Tibial artery (tissue), 4 donors: ENCODE results near the gene NIPA2.

Source experiments
- DNase-seq, 2 donors: peaks; one replicate each; pipeline ENCODE4 v3.0.0-alpha.2; 2019
- H3K27ac ChIP-seq, 2 donors: fragments of 200-600 bp; sonication (generic) in 1 of 2; 1 replicate in 1 of 2; 2 replicates in 1 of 2; pipeline ENCODE4 v1.5.1; 2018 to 2019; ENCODE audit warnings: mild to moderate bottlenecking in 1 of 2
- H3K27me3 ChIP-seq, 2 donors: fragments of 200-600 bp; sonication (generic) in 1 of 2; one replicate each; pipeline versions ENCODE4 v1.5.1 to v1.6.0; 2016 to 2019
- H3K36me3 ChIP-seq, 3 donors: fragments of 200-600 bp; sonication (generic) in 2 of 3; one replicate each; pipeline ENCODE4 v1.5.1; 2016 to 2019; ENCODE audit warnings: mild to moderate bottlenecking in 2 of 3
- H3K4me1 ChIP-seq, 4 donors: fragments of 200-600 bp; sonication (generic) in 2 of 4; 1 replicate in 3 of 4; 2 replicates in 1 of 4; pipeline ENCODE4 v1.5.1; 2016 to 2019
- H3K4me3 ChIP-seq, 2 donors: fragments of 200-600 bp; sonication (generic) in 1 of 2; 1 replicate in 1 of 2; 2 replicates in 1 of 2; pipeline ENCODE4 v1.5.1; 2018 to 2019; ENCODE audit warnings: mild to moderate bottlenecking in 2 of 2
- H3K9me3 ChIP-seq, 3 donors: fragments of 200-600 bp; sonication (generic) in 1 of 3; one replicate each; pipeline ENCODE4 v1.5.1; 2016 to 2019
- CTCF ChIP-seq, 2 experiments: fragments of 200-600 bp in 1 of 2; fragments of 450-650 bp in 1 of 2; IDR thresholded peaks; one replicate each; pipeline ENCODE4 v1.5.1; 2017 to 2019; ENCODE audit warnings: antibody characterized with exemption in 2 of 2, mild to moderate bottlenecking in 1 of 2, moderate library complexity in 1 of 2
- intact Hi-C: fragments of 100-400 bp; cut with DNase I; formaldehyde crosslinking; loops from one replicate; pipeline ENCODE4 v1.15.0; 2023; ENCODE audit warnings: low total_unique reads

Gene NIPA2

GRCh38 chr15:22855791-22856190 is 17.3 kb downstream of the NIPA2 start:
- no peak overlapping the region for H3K27ac ChIP-seq
- peaks cover 34 to 91% (median 58%) of the 10 kb centered on the region in 3 donors for H3K36me3 ChIP-seq
- no peaks in the 10 kb centered on the region for H3K9me3 ChIP-seq
- H3K4me1 ChIP-seq, result no peaks in the 10 kb centered on the region
- intact Hi-C loops, result no loop called here
- H3K4me3 ChIP-seq, result no peak overlapping the region
- H3K27me3 ChIP-seq, result no peaks in the 10 kb centered on the region
- no peak for TF ChIP-seq CTCF (IDR thresholded peaks at IDR 0.05)
- DNase-seq, result no peak

- intact Hi-C loops, result no loop called here
- H3K4me3 ChIP-seq, result no peak overlapping the region
- DNase-seq, result no peak
- no peaks in the 10 kb centered on the region for H3K27me3 ChIP-seq
- H3K36me3 ChIP-seq, result peaks cover 34 to 92% (median 60%) of the 10 kb centered on the region in 3 donors
- H3K27ac ChIP-seq, result no peak overlapping the region
- H3K9me3 ChIP-seq, result no peaks in the 10 kb centered on the region
- no peak for TF ChIP-seq CTCF (IDR thresholded peaks at IDR 0.05)
- H3K4me1 ChIP-seq, result no peaks in the 10 kb centered on the region
Measured at GRCh38 chr15:22856659-22857058, 18.2 kb downstream of the NIPA2 start.

GRCh38 chr15:22861161-22861560 is 22.7 kb downstream of the NIPA2 start:
- intact Hi-C loops, result no loop called here
- H3K27ac ChIP-seq, result no peak overlapping the region

GRCh38 chr15:22863356-22863755 is 24.9 kb downstream of the NIPA2 start:
- peaks cover 51 to 91% (median 65%) of the 10 kb centered on the region in 3 donors for H3K36me3 ChIP-seq
- no peak for TF ChIP-seq CTCF (IDR thresholded peaks at IDR 0.05)
- H3K4me3 ChIP-seq, result no peak overlapping the region
- intact Hi-C loops, result no loop called here
- no peak for DNase-seq
- H3K4me1 ChIP-seq, result no peaks in the 10 kb centered on the region
- no peaks in the 10 kb centered on the region for H3K27me3 ChIP-seq
- no peak overlapping the region for H3K27ac ChIP-seq
- H3K9me3 ChIP-seq, result no peaks in the 10 kb centered on the region

More at GRCh38 chr15:22861161-22861560, 22.7 kb downstream of the NIPA2 start:
- H3K4me1 ChIP-seq, result no peaks in the 10 kb centered on the region
- no peak overlapping the region for H3K4me3 ChIP-seq
- TF ChIP-seq CTCF (IDR thresholded peaks at IDR 0.05), result no peak
- H3K27me3 ChIP-seq, result no peaks in the 10 kb centered on the region
- H3K36me3 ChIP-seq, result peaks cover 46 to 86% (median 53%) of the 10 kb centered on the region in 3 donors
- no peak for DNase-seq
- H3K9me3 ChIP-seq, result no peaks in the 10 kb centered on the region

GRCh38 chr15:22866079-22866478 is 27.6 kb downstream of the NIPA2 start:
- Histone ChIP-seq H3K4me1 (peaks cover 0 to 5% (median 0%) of the 10 kb centered on the region in 4 donors), H3K36me3 (peaks cover 63 to 92% (median 64%) of the 10 kb centered on the region in 3 donors), H3K4me3 (no peak overlapping the region), H3K27ac (no peak overlapping the region), H3K9me3 (no peaks in the 10 kb centered on the region), H3K27me3 (no peaks in the 10 kb centered on the region)
- TF ChIP-seq CTCF (IDR thresholded peaks at IDR 0.05), result no peak
- intact Hi-C loops, result no loop called here
- DNase-seq, result no peak

GRCh38 chr15:22867886-22868285 is 29.4 kb downstream of the NIPA2 start:
- no peak overlapping the region for H3K27ac ChIP-seq
- TF ChIP-seq CTCF (IDR thresholded peaks at IDR 0.05), result no peak
- H3K36me3 ChIP-seq, result peaks cover 77 to 94% (median 79%) of the 10 kb centered on the region in 3 donors
- no peaks in the 10 kb centered on the region for H3K9me3 ChIP-seq
- H3K4me3 ChIP-seq, result no peak overlapping the region
- H3K27me3 ChIP-seq, result no peaks in the 10 kb centered on the region
- peaks cover 0 to 5% (median 0%) of the 10 kb centered on the region in 4 donors for H3K4me1 ChIP-seq
- no peak for DNase-seq
- intact Hi-C loops, result no loop called here
